Measurements from ENCODE around the gene SRC. TPM values are rescaled to one million over a fixed set of nuclear protein-coding genes. Genes with fewer than 3 reads are reported as not detected.

Gene SRC
- total and polyA plus RNA-seq, 2 of the 8 experiments (the other 6 are each of a cell fraction or from before 2014, with no cell fraction given) = 27.6 to 28.8 TPM

GRCh38 chr20:37372441-37372840, 26.5 kb downstream of the SRC start:
- H3K9me3 ChIP-seq (ENCODE audit: insufficient read depth in 2 of 2, low read depth in 1 of 2, low read length in 1 of 2) = no peaks in the 10 kb centered on the region
- H2AK5ac ChIP-seq (ENCODE audit: low read depth, low read length) = no peak overlapping the region
- no peaks in the 10 kb centered on the region for H3K4me1 ChIP-seq (replicated peaks in 1 of 4; ENCODE audit: control insufficient read depth in 3 of 4, insufficient read depth in 4 of 4, low read length in 3 of 4)
- H4K5ac ChIP-seq (ENCODE audit: insufficient read length, low read depth, low read length) = no peak overlapping the region
- peaks cover 0 to 7% of the 10 kb centered on the region in 2 experiments for H4K20me1 ChIP-seq (replicated peaks in 1 of 2; ENCODE audit: control insufficient read depth in 1 of 2, insufficient read depth in 2 of 2, low read length in 2 of 2)
- H3K23ac ChIP-seq (ENCODE audit: insufficient read length) = no peak overlapping the region
- H3K79me1 ChIP-seq (ENCODE audit: low read depth, low read length) = no peaks in the 10 kb centered on the region; the same call in none of the 2 replicates
- H3K79me2 ChIP-seq (ENCODE audit: control insufficient read depth in 1 of 2, insufficient read depth in 2 of 2, low read length in 2 of 2) = no peaks in the 10 kb centered on the region; a peak in 1 of 4 replicates
- H3K27ac ChIP-seq (ENCODE audit: low read depth, low read length) = no peak overlapping the region
- H4K91ac ChIP-seq (replicated peaks; ENCODE audit: insufficient read length, low read length) = no peak overlapping the region
- H3K18ac ChIP-seq (ENCODE audit: extremely low read depth, low read length) = no peak overlapping the region
- no peak overlapping the region for H3K9ac ChIP-seq (replicated peaks in 1 of 4; ENCODE audit: extremely low read depth in 1 of 4, low read depth in 3 of 4, low read length in 3 of 4)
- 76% methylated on average over 3 of the region's 3 CpGs; no CpG with 5 or more reads in 1 of the 2 experiments for WGBS, 2 experiments (ENCODE audit: extremely low coverage in 1 of 2, insufficient coverage in 1 of 2, insufficient read length in 1 of 2, insufficient replicate concordance in 2 of 2, low coverage in 1 of 2, low lambda C conversion rate in 2 of 2, missing lambda C conversion rate in 1 of 2)
- ChIA-PET POLR2A (ENCODE audit: partially characterized antibody) (interaction anchor here (1.6 kb wide), 1 partner anchor 45 kb away, joined by 3 read pairs; no protein-coding TSS in a partner anchor), CTCF (ENCODE audit: partially characterized antibody) (interaction anchor here (0.7 to 4.2 kb wide), 6 partner anchors 9 to 104 kb away, joined by 3 to 13 read pairs (median 4); no protein-coding TSS in a partner anchor)
- no peak overlapping the region for H2AFZ ChIP-seq (ENCODE audit: low read length)
- H3K23me2 ChIP-seq (ENCODE audit: low read depth, low read length) = no peaks in the 10 kb centered on the region
- H2BK15ac ChIP-seq (ENCODE audit: low read length) = no peak overlapping the region
- FAIRE-seq (no peak), DNase-seq (ENCODE audit: low read depth in 1 of 2, low spot score in 2 of 2) (no peak)
- no peak overlapping the region for H2BK5ac ChIP-seq (ENCODE audit: low read depth, low read length)
- H3K14ac ChIP-seq (ENCODE audit: insufficient read length) = no peak overlapping the region
- H3K4me3 ChIP-seq (ENCODE audit: extremely low read depth in 1 of 4, insufficient read depth in 2 of 4, low read depth in 3 of 4, low read length in 4 of 4) = no peak overlapping the region
- no peak overlapping the region for H3K4me2 ChIP-seq (ENCODE audit: insufficient read depth in 1 of 2, low read depth in 2 of 2, low read length in 2 of 2)
- no peak overlapping the region for H3K4ac ChIP-seq (replicated peaks; ENCODE audit: insufficient read length, low read depth, low read length)
- no peak overlapping the region for H2BK12ac ChIP-seq (ENCODE audit: low read depth, low read length)
- H3K36me3 ChIP-seq (ENCODE audit: control insufficient read depth in 2 of 4, insufficient read depth in 4 of 4, low read length in 3 of 4) = no peaks in the 10 kb centered on the region; a peak in 1 of 8 replicates
- no peak overlapping the region for H2BK120ac ChIP-seq (replicated peaks; ENCODE audit: low read depth, low read length)
- H4K8ac ChIP-seq (ENCODE audit: extremely low read depth, insufficient read depth, low read length) = no peak overlapping the region
- no peaks in the 10 kb centered on the region for H3K27me3 ChIP-seq (replicated peaks in 1 of 4; ENCODE audit: control insufficient read depth in 3 of 4, extremely low read depth in 1 of 4, insufficient read depth in 3 of 4, low read length in 3 of 4)
- no peak overlapping the region for H3K56ac ChIP-seq (replicated peaks; ENCODE audit: insufficient read length, low read depth, low read length)
- H2BK20ac ChIP-seq (ENCODE audit: low read length) = no peak overlapping the region
- TF ChIP-seq RNF2 (IDR thresholded peaks at IDR 0.05; ENCODE audit: borderline replicate concordance, low read depth, low read length, missing control alignments, poor library complexity, severe bottlenecking) = no peak
- no peak for TF ChIP-seq JUN (IDR thresholded peaks at IDR 0.05; ENCODE audit: low read depth, low read length)
- no peak for TF ChIP-seq SIX5 (IDR thresholded peaks at IDR 0.05; ENCODE audit: low read depth, low read length)
- no peak for TF ChIP-seq GABPA (IDR thresholded peaks at IDR 0.05; ENCODE audit: borderline replicate concordance, insufficient read depth, low read length)
- TF ChIP-seq EGR1 (IDR thresholded peaks at IDR 0.05; ENCODE audit: borderline replicate concordance, low read depth, low read length) = no peak
- no peak for TF ChIP-seq KDM1A (IDR thresholded peaks at IDR 0.05; ENCODE audit: borderline replicate concordance, low read length)
- TF ChIP-seq EZH2 (IDR thresholded peaks at IDR 0.05; ENCODE audit: low read depth, low read length, severe bottlenecking) = no peak
- no peak for TF ChIP-seq CREB1 (IDR thresholded peaks at IDR 0.05)
- no peak for TF ChIP-seq CHD1 (IDR thresholded peaks at IDR 0.05; ENCODE audit: low read depth, low read length)
- no peak for TF ChIP-seq KDM5A (IDR thresholded peaks at IDR 0.05; ENCODE audit: low read length)
- TF ChIP-seq KDM4A (IDR thresholded peaks at IDR 0.05; ENCODE audit: low read depth, low read length, severe bottlenecking) = no peak
- TF ChIP-seq SIRT6 (IDR thresholded peaks at IDR 0.05; ENCODE audit: low read length) = no peak
- TF ChIP-seq, protein P1, sequence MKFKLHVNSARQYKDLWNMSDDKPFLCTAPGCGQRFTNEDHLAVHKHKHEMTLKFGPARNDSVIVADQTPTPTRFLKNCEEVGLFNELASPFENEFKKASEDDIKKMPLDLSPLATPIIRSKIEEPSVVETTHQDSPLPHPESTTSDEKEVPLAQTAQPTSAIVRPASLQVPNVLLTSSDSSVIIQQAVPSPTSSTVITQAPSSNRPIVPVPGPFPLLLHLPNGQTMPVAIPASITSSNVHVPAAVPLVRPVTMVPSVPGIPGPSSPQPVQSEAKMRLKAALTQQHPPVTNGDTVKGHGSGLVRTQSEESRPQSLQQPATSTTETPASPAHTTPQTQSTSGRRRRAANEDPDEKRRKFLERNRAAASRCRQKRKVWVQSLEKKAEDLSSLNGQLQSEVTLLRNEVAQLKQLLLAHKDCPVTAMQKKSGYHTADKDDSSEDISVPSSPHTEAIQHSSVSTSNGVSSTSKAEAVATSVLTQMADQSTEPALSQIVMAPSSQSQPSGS (IDR thresholded peaks at IDR 0.05; ENCODE audit: low read length) = no peak

All from H1 (cell line).